DOHH2 (cell line): Measurements from ENCODE around the gene NLRC3.

ENCODE experiments used
- CTCF ChIP-seq: fragments of 200-600 bp; sonication (generic); IDR thresholded peaks from one replicate; pipeline ENCODE4 v1.5.1; 2014; ENCODE audit warnings: antibody characterized with exemption, mild to moderate bottlenecking, low read depth, low read length; ENCODE audit not compliant: poor library complexity, severe bottlenecking
- EZH2phosphoT487 ChIP-seq: fragments of 200-600 bp; sonication (generic); IDR thresholded peaks from 2 replicates; pipeline ENCODE4 v1.6.1; 2017; ENCODE audit warnings: borderline replicate concordance, mild to moderate bottlenecking, antibody characterized with exemption, low read length, moderate library complexity, mixed read lengths

DNA sequence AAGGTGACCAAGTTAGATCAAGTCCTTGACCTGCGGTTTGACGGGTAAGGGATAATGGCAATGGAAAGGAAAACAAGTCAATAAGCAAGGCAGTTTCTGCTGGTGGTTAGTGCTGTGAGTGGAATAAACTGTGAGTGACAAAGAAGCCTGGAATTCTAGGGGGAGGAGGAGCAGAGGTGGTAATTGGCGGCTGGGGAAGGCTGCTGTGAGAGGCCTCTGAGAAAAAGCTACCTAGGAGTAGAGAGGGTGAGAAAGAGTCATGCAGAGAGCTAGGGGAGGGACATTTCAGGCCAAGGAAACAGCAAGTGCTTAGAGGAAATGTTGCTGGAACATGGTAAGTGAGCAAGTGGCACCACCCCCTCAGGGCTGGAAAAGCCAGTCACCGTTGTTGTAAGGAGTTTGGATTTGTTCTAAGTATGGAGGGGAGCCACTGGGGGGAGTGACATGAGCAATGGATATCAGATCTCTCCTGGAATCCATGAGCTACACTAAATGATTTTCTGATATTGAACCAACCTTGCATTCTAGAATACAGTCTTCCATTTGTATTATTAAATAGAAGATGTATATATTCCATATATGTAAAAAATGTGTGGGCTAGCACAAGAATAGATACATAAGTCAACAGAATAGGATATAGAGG, 6.7 kb downstream of the NLRC3 start:
- TF ChIP-seq CTCF, result no peak
- no peak for TF ChIP-seq EZH2phosphoT487
